Forelimb muscle (tissue), 1 donor: ENCODE results near the gene NBEAL1. TPM values are rescaled to one million over a fixed set of nuclear protein-coding genes. Genes with fewer than 3 reads are reported as not detected.
"Not testable (repeated sequence)": the region's sequence is repeated elsewhere in the genome, so short reads cannot be mapped to it uniquely, and the experiment has no call there.

ENCODE experiments used
- DNase-seq: peaks from one replicate; pipeline ENCODE4 v3.0.0-alpha.2; 2013; ENCODE audit warnings: low read depth
- polyA plus RNA-seq: library from polyadenylated mRNA; unstranded; fragments of 120-200 nt; gene quantifications from one replicate; pipeline ENCODE4 v1.2.1, GENCODE V29; 2013; ENCODE audit not compliant: insufficient read length

The NBEAL1 gene
- polyA plus RNA-seq, 1 donor = 5.7 TPM

GRCh38 chr2:203112342-203112741 lies 97.7 kb downstream of the NBEAL1 start:
- DNase-seq = no peak

GRCh38 chr2:203115201-203115700 lies 100.6 kb downstream of the NBEAL1 start:
- not testable (repeated sequence) for DNase-seq

- peak; percentile 5 for DNase-seq
These were observed 107.8 kb downstream of the NBEAL1 start for GRCh38 chr2:203122317-203122986.

- DNase-seq = no peak
These were observed 112.3 kb downstream of the NBEAL1 start for GRCh38 chr2:203126996-203127395.

- DNase-seq = no peak
These were observed 120.4 kb downstream of the NBEAL1 start for GRCh38 chr2:203135105-203135504.

- no peak for DNase-seq
These were observed 128.7 kb downstream of the NBEAL1 start for GRCh38 chr2:203143391-203143790.

- DNase-seq = no peak
These were observed 134.5 kb downstream of the NBEAL1 start for GRCh38 chr2:203149194-203149593.

GRCh38 chr2:203155406-203155805 lies 140.7 kb downstream of the NBEAL1 start:
- DNase-seq = no peak

- DNase-seq = not testable (repeated sequence)
These were observed 148.0 kb downstream of the NBEAL1 start for GRCh38 chr2:203162722-203163121.

GRCh38 chr2:203164311-203164935 lies 149.7 kb downstream of the NBEAL1 start:
- no peak for DNase-seq

- no peak for DNase-seq
These were observed 153.1 kb downstream of the NBEAL1 start for GRCh38 chr2:203167751-203168150.

GRCh38 chr2:203170502-203170901 lies 155.8 kb downstream of the NBEAL1 start:
- no peak for DNase-seq

GRCh38 chr2:203175371-203175770 lies 160.7 kb downstream of the NBEAL1 start:
- no peak for DNase-seq

- no peak for DNase-seq
These were observed 162.7 kb downstream of the NBEAL1 start for GRCh38 chr2:203177361-203177760.

- DNase-seq = no peak
These were observed 171.2 kb downstream of the NBEAL1 start for GRCh38 chr2:203185864-203186263.

- not testable (repeated sequence) for DNase-seq
These were observed 175.9 kb downstream of the NBEAL1 start for GRCh38 chr2:203190547-203190946.

- DNase-seq = not testable (repeated sequence)
These were observed 176.4 kb downstream of the NBEAL1 start for GRCh38 chr2:203191026-203191425.

GRCh38 chr2:203191961-203192360 lies 177.3 kb downstream of the NBEAL1 start:
- DNase-seq = no peak

- no peak for DNase-seq
These were observed 180.8 kb downstream of the NBEAL1 start for GRCh38 chr2:203195331-203196036.

- no peak for DNase-seq
These were observed 186.2 kb downstream of the NBEAL1 start for GRCh38 chr2:203200866-203201265.

- no peak for DNase-seq
These were observed 186.8 kb downstream of the NBEAL1 start for GRCh38 chr2:203201426-203201825.

- no peak for DNase-seq
These were observed 194.9 kb downstream of the NBEAL1 start for GRCh38 chr2:203209538-203209937.
